Neuronal stem cell (in vitro differentiated cells): ENCODE measurements around the gene ZNF19.

ENCODE experiments used
- DNase-seq: peaks from one replicate; pipeline ENCODE4 v3.0.0-alpha.2; 2013; ENCODE audit warnings: low spot score
- H2AFZ ChIP-seq: one replicate; pipeline ENCODE4 v1.6.1; 2013; ENCODE audit warnings: mild to moderate bottlenecking, low read length, inconsistent platforms
- H2AK5ac ChIP-seq: 2 replicates; pipeline ENCODE4 v1.6.1; 2013; ENCODE audit warnings: low read depth, mild to moderate bottlenecking, inconsistent platforms, low read length, moderate library complexity, mixed read lengths
- H2BK120ac ChIP-seq: 2 replicates; pipeline ENCODE4 v1.6.1; 2013; ENCODE audit warnings: low read depth, mild to moderate bottlenecking, inconsistent platforms, low read length, moderate library complexity, mixed read lengths
- H2BK12ac ChIP-seq: one replicate; pipeline ENCODE4 v1.6.1; 2013; ENCODE audit warnings: low read length, inconsistent platforms
- H2BK15ac ChIP-seq: 2 replicates; pipeline ENCODE4 v1.6.1; 2013; ENCODE audit warnings: mild to moderate bottlenecking, low read length, inconsistent platforms, mixed read lengths
- H2BK5ac ChIP-seq: one replicate; pipeline ENCODE4 v1.6.1; 2013; ENCODE audit warnings: inconsistent platforms, mild to moderate bottlenecking, low read length, moderate library complexity
- H3K14ac ChIP-seq: one replicate; pipeline ENCODE4 v1.6.1; 2013; ENCODE audit warnings: low read length, inconsistent platforms
- H3K18ac ChIP-seq: 2 replicates; pipeline ENCODE4 v1.6.1; 2013; ENCODE audit warnings: low read length, inconsistent platforms
- H3K23ac ChIP-seq: 2 replicates; pipeline ENCODE4 v1.6.1; 2013; ENCODE audit warnings: low read depth, mild to moderate bottlenecking, mixed read lengths, low read length, inconsistent platforms; ENCODE audit not compliant: poor library complexity
- H3K27ac ChIP-seq: replicated peaks from 3 replicates; pipeline ENCODE4 v1.5.1; 2013; ENCODE audit warnings: low read length, inconsistent platforms
- H3K27me3 ChIP-seq, 3 experiments: 2 replicates each; pipeline ENCODE4 v1.6.1; 2013; ENCODE audit warnings: low read length in 3 of 3, mild to moderate bottlenecking in 2 of 3, inconsistent platforms in 1 of 3, low read depth in 1 of 3, mixed read lengths in 1 of 3, moderate library complexity in 1 of 3; ENCODE audit not compliant: control insufficient read depth in 3 of 3, insufficient read depth in 3 of 3
- H3K36me3 ChIP-seq, 2 donors: replicated peaks in 1 of 2; 2 replicates each; pipeline ENCODE4 v1.6.1; 2013; ENCODE audit warnings: low read length in 2 of 2; ENCODE audit not compliant: control insufficient read depth in 2 of 2, insufficient read depth in 2 of 2
- H3K4ac ChIP-seq: 2 replicates; pipeline ENCODE4 v1.6.1; 2013; ENCODE audit warnings: inconsistent platforms, mild to moderate bottlenecking, low read length, moderate library complexity
- H3K4me1 ChIP-seq, 2 donors: 1 replicate in 1 of 2; 2 replicates in 1 of 2; pipeline ENCODE4 v1.6.1; 2013; ENCODE audit warnings: low read length in 2 of 2, low read depth in 1 of 2; ENCODE audit not compliant: control insufficient read depth in 2 of 2, insufficient read depth in 1 of 2
- H3K4me2 ChIP-seq: one replicate; pipeline ENCODE4 v1.6.1; 2013; ENCODE audit warnings: mild to moderate bottlenecking, low read length, inconsistent platforms; ENCODE audit not compliant: insufficient read depth, poor library complexity, severe bottlenecking
- H3K4me3 ChIP-seq, 2 donors: 2 replicates each; pipeline ENCODE4 v1.5.1; 2013; ENCODE audit warnings: low read length in 2 of 2, mild to moderate bottlenecking in 2 of 2, inconsistent platforms in 1 of 2, moderate library complexity in 1 of 2
- H3K79me1 ChIP-seq: one replicate; pipeline ENCODE4 v1.6.1; 2013; ENCODE audit warnings: low read depth, mild to moderate bottlenecking, inconsistent platforms, low read length, moderate library complexity
- H3K9ac ChIP-seq: one replicate; pipeline ENCODE4 v1.6.1; 2013; ENCODE audit warnings: mild to moderate bottlenecking, low read depth, low read length, inconsistent platforms; ENCODE audit not compliant: poor library complexity
- H3K9me3 ChIP-seq, 2 donors: replicated peaks in 1 of 2; 2 replicates each; pipeline versions ENCODE3 to v1.6.1; 2013; ENCODE audit warnings: low read length in 2 of 2, mild to moderate bottlenecking in 2 of 2, inconsistent platforms in 1 of 2, low read depth in 1 of 2, mixed read lengths in 1 of 2, moderate library complexity in 1 of 2; ENCODE audit not compliant: control insufficient read depth in 2 of 2, insufficient read depth in 1 of 2
- H4K8ac ChIP-seq: one replicate; pipeline ENCODE4 v1.6.1; 2013; ENCODE audit warnings: low read depth, mild to moderate bottlenecking, inconsistent platforms, low read length, moderate library complexity
- H4K91ac ChIP-seq: one replicate; pipeline ENCODE4 v1.6.1; 2013; ENCODE audit warnings: low read length, low read depth, mild to moderate bottlenecking, inconsistent platforms; ENCODE audit not compliant: poor library complexity
- WGBS, 2 donors: extraction: QIAGEN DNeasy Blood & Tissue Kit; methylation state at CpG; one replicate each; pipeline ENCODE4 v1.1.7; 2013; ENCODE audit warnings: missing lambda C conversion rate in 2 of 2, mixed read lengths in 1 of 2; ENCODE audit not compliant: insufficient read length in 2 of 2, insufficient replicate concordance in 1 of 2; ENCODE audit errors: extremely low coverage in 2 of 2; 5-methylcytosine and 5-hydroxymethylcytosine counted together

Gene ZNF19

DNA sequence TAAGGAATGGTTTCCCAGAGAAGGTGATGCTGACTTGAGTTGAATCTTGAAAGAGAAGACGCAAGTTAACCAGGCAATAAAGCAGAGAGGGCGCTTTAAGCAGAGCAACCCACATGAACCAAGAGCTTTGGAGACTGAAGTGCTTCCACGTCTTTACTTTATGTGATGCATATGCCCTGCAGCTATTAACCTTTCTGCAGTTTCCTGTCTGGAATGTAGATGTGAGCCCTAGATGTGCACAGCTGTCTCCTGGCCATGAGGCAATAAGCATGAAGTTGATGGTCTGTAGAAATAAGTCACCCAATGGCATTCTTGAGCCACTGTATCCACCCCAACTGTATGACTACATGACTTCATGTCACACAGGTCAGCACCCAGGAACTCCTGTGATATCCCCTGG is 31.4 kb upstream of the ZNF19 start:
- H3K4me2 ChIP-seq = no peak overlapping the region
- H2BK12ac ChIP-seq = no peak overlapping the region
- no peaks in the 10 kb centered on the region for H3K9me3 ChIP-seq
- no peak overlapping the region for H2AFZ ChIP-seq
- no peak overlapping the region for H3K4ac ChIP-seq
- no peak overlapping the region for H3K27ac ChIP-seq
- H2BK15ac ChIP-seq = no peak overlapping the region
- no peak overlapping the region for H4K8ac ChIP-seq
- H3K36me3 ChIP-seq = no peaks in the 10 kb centered on the region
- no peak overlapping the region for H2BK120ac ChIP-seq
- H3K14ac ChIP-seq = no peak overlapping the region
- H3K79me1 ChIP-seq = no peaks in the 10 kb centered on the region
- H3K27me3 ChIP-seq = no peaks in the 10 kb centered on the region
- H3K9ac ChIP-seq = no peak overlapping the region
- H2AK5ac ChIP-seq = no peak overlapping the region
- H3K4me1 ChIP-seq = peaks cover 0 to 3% of the 10 kb centered on the region in 2 donors
- H3K23ac ChIP-seq = no peak overlapping the region
- H2BK5ac ChIP-seq = no peak overlapping the region
- H4K91ac ChIP-seq = no peak overlapping the region
- no peak overlapping the region for H3K18ac ChIP-seq
- no peak for DNase-seq
- H3K4me3 ChIP-seq = no peak overlapping the region
- WGBS, 2 donors = no CpG with 5 or more reads among the region's 3 CpGs

DNA sequence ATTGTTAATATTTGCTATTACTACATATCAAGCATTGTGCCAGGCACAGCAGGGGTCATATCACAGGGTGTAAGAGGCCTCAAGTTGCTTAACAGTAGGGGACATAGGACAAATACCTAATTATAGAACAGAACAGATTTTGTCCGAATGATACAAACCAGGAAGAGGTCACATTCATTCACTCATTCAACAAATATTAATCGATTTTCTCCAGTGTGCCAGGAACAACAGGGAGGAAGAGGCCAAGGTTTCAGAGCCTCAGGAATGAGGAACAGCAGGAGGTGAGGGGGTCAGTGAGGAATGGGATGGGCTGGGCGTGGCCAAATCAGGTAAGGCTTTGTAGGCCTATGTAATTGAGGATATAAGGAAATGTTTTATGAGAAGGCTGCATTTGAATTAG is 25.9 kb upstream of the ZNF19 start:
- Histone ChIP-seq H3K79me1 (no peaks in the 10 kb centered on the region), H3K18ac (no peak overlapping the region), H2BK5ac (no peak overlapping the region), H2AFZ (no peak overlapping the region), H4K91ac (no peak overlapping the region), H3K23ac (no peak overlapping the region), H2AK5ac (no peak overlapping the region), H2BK120ac (no peak overlapping the region), H3K4me2 (no peak overlapping the region), H3K27ac (no peak overlapping the region), H3K4me3 (no peak overlapping the region), H2BK15ac (no peak overlapping the region), H3K27me3 (no peaks in the 10 kb centered on the region), H2BK12ac (no peak overlapping the region), H3K4me1 (no peaks in the 10 kb centered on the region), H3K14ac (no peak overlapping the region), H3K9me3 (no peaks in the 10 kb centered on the region), H3K36me3 (no peaks in the 10 kb centered on the region), H3K9ac (no peak overlapping the region), H4K8ac (no peak overlapping the region), H3K4ac (no peak overlapping the region)
- WGBS, 2 donors = no CpG with 5 or more reads among the region's 3 CpGs
- DNase-seq = no peak

GRCh38 chr16:71514476-71514875 is 25.4 kb upstream of the ZNF19 start:
- no peak overlapping the region for H3K4me3 ChIP-seq
- H3K9me3 ChIP-seq = no peaks in the 10 kb centered on the region
- H3K27ac ChIP-seq = no peak overlapping the region
- no peak overlapping the region for H2BK120ac ChIP-seq
- no peak overlapping the region for H4K8ac ChIP-seq
- H2BK12ac ChIP-seq = no peak overlapping the region
- no peak overlapping the region for H2AK5ac ChIP-seq
- no peaks in the 10 kb centered on the region for H3K27me3 ChIP-seq
- H3K14ac ChIP-seq = no peak overlapping the region
- no CpG with 5 or more reads among the region's 7 CpGs for WGBS, 2 donors
- H3K9ac ChIP-seq = no peak overlapping the region
- no peaks in the 10 kb centered on the region for H3K36me3 ChIP-seq
- no peak overlapping the region for H2BK15ac ChIP-seq
- H2AFZ ChIP-seq = no peak overlapping the region
- no peak overlapping the region for H3K23ac ChIP-seq
- H3K4me2 ChIP-seq = no peak overlapping the region
- H3K4me1 ChIP-seq = no peaks in the 10 kb centered on the region
- H2BK5ac ChIP-seq = no peak overlapping the region
- H3K79me1 ChIP-seq = no peaks in the 10 kb centered on the region
- no peak overlapping the region for H3K18ac ChIP-seq
- H3K4ac ChIP-seq = no peak overlapping the region
- no peak overlapping the region for H4K91ac ChIP-seq
- DNase-seq = no peak

DNA sequence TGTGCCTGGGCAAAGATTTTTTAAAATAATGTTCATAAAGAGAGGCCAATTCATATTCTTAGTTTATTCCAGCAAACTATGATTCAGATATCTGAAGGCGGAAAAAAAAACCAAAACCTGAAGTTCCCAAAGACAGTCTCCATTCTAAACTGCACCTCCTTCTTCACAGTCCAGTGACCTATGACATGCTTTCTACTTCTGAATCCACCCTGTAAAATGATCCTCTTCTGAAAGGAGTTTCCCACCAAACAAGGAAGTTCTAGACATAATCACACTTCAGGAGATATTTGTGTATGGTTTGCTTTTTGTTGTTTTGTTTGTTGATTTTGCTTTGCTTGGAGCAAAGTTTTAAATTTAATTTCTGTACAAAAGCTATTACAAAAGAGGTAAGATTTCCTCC is 24.2 kb upstream of the ZNF19 start:
- H3K27me3 ChIP-seq = no peaks in the 10 kb centered on the region
- no peak overlapping the region for H2AK5ac ChIP-seq
- H3K79me1 ChIP-seq = no peaks in the 10 kb centered on the region
- no peak overlapping the region for H3K4me2 ChIP-seq
- no peak overlapping the region for H2AFZ ChIP-seq
- no peaks in the 10 kb centered on the region for H3K9me3 ChIP-seq
- no peak overlapping the region for H3K14ac ChIP-seq
- DNase-seq = no peak
- no peak overlapping the region for H2BK120ac ChIP-seq
- H3K9ac ChIP-seq = no peak overlapping the region
- no peak overlapping the region for H3K4ac ChIP-seq
- WGBS, 2 donors = no CpG with 5 or more reads among the region's 1 CpG
- no peak overlapping the region for H3K4me3 ChIP-seq
- H2BK12ac ChIP-seq = no peak overlapping the region
- H4K8ac ChIP-seq = no peak overlapping the region
- H3K23ac ChIP-seq = no peak overlapping the region
- H4K91ac ChIP-seq = no peak overlapping the region
- H2BK5ac ChIP-seq = no peak overlapping the region
- no peaks in the 10 kb centered on the region for H3K4me1 ChIP-seq
- no peak overlapping the region for H3K27ac ChIP-seq
- H3K36me3 ChIP-seq = no peaks in the 10 kb centered on the region
- H2BK15ac ChIP-seq = no peak overlapping the region
- H3K18ac ChIP-seq = no peak overlapping the region
